GM19324 (cell line): ENCODE results near the gene PRG3.
"Not testable (repeated sequence)": the region's sequence is repeated elsewhere in the genome, so short reads cannot be mapped to it uniquely, and the experiment has no call there.

ENCODE experiments used
- ATAC-seq: cut with Tn5 transposase; IDR thresholded peaks from one replicate; pipeline ENCODE4 v1.9.1; 2021; ENCODE audit warnings: mild to moderate bottlenecking, moderate library complexity; ENCODE audit not compliant: unreplicated experiment, low FRiP score

The PRG3 gene

DNA sequence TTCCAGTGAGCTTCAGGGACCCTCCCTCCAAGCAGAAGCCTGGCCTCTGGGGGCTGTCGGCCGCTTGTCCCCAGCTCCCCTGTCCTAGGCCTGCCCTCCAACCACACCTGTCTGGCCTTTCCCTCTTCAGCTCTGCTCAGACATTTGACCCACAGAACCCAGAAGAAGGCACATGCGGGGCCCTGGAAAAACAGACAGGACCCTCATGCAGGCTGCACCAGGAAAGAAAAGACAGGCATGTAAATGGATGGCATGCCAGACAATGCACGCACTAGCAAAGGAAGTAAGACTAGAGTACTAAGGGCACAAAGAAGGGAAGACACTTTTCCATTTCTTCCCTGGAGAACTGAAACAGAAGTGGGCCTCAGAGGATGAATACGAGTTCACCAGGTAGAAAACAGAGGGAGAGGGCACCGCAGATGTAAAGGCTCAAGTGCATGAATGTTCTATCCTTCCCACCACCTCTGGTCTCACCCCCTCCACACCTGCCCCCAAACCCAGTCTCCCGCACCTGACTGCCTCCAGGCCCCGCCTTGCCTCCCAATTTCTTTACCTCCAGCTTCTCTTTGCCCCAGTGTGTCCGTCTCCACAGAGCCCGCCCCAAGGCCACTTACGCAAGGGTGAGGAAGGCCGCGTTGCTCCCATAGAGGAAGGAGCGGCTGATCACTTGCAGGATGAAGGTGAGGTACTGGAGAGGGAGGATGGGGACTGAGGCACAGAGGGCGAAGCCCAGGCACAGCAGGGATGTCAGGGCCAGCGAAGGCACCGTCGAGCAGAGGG is 28.6 kb upstream of the PRG3 start:
- ATAC-seq: no peak

DNA sequence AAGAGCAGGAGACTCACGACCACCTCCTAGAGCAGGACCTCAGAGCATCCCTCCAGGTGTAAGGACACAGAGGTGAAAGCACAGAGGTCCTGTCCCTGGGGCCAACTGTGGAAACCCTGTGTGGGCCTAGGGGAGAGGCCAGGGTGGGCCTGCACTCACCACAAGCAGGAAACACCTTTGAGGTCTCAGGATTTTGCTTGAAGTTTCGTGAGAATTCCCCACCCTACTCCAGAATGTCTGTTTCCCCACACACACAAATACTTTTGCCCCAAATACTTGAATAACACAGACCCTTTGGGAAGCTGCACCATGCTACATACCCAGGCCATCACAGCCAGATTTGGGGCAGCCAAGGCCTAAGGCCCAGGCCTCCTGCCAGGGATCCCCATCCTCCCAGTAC is 27.8 kb upstream of the PRG3 start:
- no peak for ATAC-seq

DNA sequence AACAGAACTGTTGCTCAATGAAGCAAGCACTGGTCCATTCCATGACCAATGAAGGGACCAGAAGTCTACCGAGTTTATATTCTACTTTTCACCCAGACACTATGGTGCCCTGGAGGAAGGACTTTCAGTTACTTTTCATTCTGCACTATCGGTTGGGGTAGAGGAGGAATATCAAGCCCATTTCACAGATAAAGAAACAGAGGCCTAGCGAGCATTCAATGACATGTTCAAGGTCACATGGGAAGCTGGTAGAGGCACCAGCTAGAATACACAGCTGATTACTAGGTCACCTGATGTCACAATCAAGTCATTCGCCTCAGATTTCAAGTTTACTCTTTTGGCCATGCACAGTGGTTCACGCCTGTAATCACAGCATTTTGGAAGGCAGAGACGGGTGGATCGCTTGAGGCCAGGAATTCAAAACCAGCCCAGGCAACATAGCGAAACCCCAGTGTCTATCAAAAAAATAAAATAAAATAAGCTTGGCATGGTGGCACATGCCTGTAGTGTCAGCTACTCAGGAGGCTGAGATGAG is 27.1 kb upstream of the PRG3 start:
- no peak for ATAC-seq

DNA sequence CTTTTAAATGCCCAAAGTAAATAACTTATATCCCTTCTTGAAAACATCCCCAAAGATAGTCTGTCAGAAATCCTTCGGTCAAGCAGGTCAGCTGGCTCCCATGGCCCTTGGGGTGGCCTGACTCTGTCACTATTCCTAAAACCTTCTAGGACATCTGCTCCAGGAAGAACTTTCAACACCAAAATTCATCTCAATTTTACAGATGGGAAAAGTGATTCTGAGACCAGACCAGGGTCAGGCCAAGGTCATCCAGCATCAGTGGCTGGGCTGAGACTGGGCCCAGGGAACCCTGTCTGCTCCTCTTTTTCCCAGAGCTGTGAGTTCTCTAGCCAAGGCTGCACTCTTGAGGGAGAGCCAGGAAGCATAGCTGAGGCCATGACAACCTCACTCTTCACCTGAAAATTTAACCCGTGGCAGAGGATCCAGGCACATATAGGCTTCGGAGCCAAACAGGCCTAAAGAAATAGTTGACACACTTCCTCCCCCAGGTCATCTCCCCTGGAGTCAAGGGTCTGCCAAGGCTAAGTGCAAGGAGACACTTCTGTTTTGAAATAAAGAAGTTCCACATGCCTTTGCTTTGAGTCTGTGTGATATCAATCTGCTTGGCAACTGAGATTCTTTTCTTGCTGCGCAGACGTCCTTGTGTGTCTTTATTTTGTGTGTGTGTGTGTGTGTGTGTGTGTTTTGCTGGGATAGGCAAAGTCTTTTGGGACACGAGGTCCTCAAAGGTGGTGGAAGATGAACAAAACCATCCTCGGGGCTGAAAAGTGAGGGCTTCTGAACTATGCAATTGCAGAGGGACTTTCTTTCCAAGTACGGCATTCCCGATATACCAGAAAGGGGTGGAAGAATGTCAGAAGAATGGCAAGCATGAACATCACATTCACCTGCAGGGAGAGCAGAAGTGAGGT is 26.3 kb upstream of the PRG3 start:
- no peak for ATAC-seq

DNA sequence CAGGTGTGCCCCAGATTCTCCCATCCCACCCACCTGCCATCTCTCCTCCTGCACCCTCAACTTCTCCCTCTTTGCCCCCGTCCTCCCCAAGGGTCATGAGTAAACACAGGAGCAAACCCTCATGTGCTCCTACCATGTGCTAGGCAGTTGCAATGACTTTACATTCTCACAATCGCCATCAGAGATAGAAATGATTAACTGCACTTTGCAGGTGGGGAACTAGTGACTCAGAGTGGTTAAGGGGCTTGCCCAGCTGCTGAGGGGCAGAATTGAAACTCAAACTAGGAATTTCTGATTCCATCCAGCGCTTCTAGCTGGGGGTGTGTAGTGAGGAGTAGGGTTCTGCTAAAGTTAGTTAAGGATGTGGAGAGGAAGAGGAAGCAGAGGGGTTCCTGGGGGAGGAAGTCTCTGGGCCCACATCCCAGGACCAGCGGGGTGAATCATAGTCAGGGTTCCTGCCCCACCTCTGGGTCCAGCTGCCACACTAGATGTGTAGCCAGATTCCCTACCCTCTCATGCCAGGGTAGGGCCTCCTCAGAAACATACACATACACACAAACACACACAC is 25.5 kb upstream of the PRG3 start:
- peak; percentile 59 for ATAC-seq

DNA sequence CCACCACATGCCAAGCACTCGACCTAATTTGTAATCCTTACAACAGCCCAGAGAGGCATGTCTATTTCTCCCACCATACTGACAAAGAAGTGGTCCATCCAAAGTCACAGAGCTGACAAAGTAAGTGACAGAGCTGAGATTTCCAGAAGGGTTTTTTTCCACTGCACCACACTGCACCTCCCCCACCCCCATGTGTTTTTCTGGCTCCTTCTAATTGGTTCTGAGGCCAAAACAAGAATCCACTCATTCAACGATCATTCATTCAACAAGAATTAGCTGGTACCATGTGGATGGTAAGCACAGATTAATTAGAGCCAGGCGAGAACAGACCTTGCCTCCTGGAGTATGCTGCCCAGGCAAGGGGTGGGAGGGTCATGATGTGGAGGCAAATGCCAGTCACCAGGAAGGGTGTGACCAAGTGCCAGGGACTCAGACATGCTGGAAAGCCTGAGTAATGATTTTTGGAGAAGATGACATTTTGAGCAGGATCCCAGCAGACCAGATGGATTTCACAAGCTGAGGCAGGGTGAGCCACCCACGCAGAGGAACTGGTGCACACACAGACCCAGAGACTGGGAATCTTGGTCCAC is 24.4 kb upstream of the PRG3 start:
- no peak for ATAC-seq

DNA sequence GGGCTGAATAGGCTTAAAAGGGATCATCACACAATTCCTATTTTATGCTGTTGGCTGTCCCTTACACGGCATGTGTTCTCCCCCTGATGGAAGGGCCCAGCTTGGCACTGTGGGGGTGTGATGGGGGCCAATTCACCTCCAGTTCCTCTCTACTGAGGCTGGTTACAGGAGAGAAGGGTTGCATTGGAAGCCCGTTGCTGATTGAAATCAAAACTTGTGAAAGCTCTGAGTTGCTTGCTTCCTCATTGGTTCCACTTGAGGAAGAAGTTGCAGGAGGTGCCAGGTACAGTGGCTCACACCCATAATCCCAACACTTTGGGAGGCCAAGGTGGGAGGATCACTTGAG is 22.8 kb upstream of the PRG3 start:
- no peak for ATAC-seq

DNA sequence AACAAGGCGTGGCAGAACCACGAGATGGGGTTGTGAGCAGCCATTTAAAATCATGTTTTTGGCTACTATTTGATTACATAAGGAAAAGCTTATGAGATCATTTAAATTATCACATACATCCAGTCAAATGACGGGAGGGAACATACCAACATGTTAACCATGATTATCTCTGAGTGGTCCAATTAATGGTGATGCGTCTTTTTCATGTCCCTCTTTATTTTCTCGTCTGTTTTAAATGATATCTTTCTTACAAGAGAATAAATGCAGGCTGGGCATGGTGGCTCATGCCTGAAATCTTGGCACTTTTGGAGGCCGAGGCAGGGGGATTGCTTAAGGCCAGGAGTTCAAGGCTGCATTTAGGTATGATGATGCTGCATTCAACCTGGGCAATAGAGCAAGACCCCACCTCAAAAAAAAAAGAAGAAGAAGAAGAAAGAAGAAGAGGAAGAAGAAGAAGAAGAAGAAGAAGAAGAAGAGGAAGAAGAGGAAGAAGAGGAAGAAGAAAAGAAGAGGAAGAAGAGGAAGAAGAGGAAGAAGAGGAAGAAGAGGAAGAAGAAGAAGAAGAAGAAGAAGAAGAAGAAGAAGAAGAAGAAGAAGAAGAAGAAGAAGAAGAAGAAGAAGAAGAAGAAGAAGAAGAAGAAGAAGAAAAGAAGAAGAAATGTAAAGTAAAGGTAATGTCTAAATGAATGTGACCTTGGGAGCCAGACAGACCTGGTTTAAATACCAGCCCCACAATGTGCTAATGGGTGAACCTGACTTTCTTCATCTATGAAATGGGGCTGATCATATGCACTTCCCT is 22.3 kb upstream of the PRG3 start:
- ATAC-seq: not testable (repeated sequence)

DNA sequence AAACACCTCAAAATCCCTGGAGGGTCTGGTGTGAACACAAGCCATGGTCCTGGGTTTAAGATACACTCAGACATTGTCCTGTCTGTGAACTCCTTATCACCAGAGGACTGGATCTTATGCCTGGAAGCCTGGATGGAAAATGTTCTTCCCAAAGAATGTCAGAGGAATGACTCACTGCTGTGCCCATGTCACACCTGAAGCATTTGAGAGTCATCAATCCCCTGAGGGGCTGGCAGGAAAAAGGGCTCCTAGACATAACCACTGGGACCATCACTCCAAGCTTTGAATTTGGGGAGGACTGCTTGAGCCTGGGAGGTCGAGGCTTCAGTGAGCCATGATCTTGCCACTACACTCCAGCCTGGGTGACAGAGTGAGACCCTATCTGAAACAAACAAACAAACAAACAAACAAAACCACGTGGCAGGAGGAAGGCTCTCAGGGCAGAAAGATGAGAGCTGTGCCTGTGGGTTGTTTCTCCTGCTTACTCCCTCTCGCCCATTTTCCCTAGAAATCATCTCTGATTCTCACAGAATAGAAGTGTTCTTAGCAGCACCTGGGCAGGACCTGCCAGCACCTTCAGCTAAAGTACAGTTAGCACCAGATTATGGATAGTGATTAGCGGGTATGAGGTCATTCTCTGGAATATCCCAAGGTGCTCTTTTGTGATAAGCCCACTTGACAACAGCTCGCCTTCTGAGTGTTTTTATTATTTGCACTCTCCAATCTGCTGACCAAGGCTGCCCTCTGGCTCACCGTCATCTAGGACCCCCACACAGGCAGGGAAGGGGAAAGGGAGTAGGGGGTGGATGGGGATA is 21.4 kb upstream of the PRG3 start:
- no peak for ATAC-seq

DNA sequence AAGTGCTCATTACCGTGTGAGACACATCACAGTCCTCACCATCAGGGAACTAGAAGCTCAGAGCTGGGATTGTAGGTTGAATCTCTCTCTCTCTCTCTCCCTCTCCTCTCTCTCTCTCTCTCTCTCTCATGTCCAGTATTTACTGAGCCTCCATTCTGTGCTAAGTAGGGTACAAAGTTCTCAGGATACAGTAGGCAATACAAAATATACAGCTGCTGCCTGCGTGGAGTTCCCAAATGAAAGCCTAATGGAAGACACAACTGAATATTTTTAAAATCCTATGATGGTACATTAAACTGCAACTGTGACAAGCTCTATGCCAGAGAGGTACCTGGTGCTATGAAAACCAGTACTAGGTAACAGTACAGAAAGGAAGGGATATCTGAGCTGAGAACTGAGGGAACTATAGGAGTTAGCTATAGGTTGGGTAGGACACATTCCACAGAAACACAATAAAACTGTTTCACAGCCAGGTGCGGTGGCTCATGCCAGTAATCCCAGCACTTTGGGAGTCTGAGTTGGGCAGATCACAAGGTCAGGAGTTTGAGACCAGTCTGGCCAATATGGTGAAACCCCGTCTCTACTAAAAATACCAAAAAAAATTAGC is 19.1 kb upstream of the PRG3 start:
- ATAC-seq: no peak

DNA sequence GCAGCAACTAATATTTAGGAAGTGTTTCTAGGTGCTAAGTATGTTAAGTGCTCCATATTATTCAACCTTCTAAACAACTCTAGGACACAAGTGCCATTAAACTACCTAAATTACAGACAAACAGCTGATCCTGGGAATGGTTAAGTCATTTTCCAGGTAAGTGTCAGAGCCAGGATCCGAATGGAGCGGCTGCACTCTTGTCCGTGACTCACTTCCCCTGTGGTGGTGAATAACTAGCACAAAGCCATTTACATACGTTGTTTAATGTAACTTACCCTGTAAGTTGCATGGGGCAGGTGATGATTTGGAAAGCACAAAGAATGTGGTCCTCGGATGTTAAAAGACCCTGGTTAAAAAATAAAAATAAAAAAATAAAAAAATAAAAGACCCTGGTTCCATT is 18.3 kb upstream of the PRG3 start:
- no peak for ATAC-seq

DNA sequence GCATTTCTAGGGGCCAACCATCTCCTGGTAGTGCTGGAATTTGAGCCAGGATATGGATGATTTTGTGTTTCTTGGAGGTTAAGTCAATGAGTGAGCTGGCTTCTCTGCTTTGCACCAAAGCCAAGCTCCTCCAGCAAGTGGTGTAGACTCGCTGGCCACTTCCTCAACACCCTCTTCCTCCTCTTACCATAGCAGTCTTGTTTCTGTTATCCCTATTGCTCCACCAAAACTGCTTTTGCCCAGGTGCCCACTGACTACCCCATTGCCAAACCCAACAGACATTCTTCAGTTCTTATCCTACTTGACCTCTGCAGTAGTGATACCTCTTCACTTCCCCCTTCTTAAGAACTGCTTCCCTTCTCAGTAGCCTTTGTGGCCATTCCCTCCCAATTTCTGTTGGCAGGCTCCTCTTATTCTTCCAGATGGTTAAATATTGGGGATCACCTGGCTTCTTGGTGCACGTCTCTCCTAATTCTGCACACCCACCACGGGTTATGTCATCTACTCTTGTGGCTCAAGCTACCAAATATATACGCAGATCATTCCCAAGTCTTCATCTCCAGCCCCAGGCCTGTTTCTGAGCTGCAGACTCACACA is 16.5 kb upstream of the PRG3 start:
- ATAC-seq: no peak

DNA sequence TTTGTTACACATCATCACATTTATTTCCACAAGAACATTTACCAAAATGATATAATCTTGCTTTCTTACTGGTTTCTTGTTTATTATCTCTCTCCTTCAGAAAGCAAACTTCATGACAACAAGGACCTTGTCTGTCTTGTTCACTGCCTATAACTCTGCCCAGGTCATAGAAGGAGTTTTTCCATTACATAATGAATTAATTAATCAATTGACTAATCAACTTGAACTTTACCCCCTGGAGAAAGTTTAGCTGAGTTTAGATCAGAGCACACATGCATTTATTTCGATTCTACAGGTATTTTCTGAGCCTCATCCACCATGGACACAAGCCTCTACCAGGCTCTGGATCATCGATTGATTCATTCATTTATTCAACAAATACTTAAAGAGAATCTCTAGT is 15.8 kb upstream of the PRG3 start:
- no peak for ATAC-seq

DNA sequence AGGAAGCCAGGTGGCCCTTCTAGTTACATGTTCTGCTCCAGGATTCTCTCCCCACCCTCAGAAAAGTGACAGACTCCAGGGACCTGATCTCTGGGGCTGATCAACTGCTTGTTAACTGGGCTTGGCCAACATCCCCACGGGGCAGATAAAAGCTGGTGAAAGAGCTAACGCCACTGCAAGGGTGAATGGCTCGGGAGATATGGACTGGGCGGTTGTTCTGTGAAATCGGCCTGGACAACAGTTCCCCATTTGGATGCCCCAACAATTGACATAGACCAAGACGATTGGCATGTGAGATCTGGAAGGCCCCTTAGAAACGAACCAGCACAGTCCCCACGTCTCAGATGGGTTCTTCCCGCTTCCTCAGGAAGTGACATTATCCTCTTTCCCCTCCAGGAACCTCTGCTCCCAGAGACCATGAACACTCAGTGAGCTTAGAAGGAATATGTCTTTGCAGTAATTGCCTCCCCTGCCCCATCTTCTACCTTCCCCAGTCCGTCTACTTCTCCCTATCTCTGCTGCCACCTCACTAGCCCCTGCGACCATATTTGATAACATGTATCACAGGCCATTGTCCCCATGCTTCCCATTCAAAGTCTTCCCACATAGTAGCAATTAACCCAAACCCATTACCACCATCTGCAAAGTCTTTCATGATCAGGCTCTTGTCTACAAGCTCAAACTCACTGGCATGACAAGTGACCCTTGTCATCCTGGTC is 15.1 kb upstream of the PRG3 start:
- no peak for ATAC-seq

DNA sequence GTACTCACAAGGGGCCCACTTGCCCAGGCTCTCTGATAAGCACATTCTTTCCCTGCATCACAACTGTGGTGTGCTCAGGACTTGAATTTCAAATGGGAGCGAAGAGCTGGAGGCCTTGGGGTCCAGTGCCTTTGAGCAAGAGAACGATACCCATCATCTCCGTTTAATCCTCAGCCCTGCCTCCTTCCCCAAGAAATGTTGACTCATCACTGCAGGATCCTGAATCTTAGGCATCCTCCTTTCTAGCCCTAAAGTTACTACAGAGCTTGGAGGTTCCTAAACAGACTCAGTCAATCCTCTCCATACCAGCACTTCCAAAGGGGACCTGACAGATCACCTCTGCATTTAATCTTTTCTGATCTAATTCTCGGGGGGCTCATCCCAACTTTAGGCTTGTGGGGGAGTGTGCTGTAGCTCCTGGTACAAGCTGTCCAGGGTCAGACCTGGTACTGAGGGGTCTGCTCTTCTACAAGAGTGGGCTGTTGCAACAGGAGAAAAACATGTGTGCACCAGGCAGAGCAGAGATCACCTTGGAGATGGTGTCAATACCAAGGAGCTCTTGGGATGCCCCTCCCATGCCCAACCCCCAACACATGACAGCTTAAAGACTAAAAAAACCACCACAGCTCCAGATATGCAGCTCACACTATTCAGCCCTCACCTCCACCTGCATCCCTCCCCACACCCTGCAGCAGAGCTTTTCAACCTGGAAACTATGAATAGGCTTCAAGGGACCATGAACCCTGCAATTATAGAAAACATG is 13.4 kb upstream of the PRG3 start:
- no peak for ATAC-seq

DNA sequence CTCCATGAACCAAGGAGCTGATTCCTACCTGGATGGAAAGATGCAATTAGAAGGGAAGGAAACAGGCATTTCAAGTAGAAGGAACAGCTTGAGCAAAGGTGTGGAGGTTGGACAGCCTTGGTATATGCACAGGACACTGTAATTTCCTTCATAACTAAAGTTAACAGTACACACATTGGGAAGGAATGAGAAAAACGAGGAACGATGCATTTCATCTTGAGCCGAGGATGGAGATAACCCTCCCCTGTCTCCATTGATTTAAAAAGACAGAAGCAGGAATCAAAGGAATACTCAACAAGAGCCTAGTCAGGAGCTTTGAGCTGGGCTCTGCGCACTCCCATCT is 11.8 kb upstream of the PRG3 start:
- no peak for ATAC-seq

DNA sequence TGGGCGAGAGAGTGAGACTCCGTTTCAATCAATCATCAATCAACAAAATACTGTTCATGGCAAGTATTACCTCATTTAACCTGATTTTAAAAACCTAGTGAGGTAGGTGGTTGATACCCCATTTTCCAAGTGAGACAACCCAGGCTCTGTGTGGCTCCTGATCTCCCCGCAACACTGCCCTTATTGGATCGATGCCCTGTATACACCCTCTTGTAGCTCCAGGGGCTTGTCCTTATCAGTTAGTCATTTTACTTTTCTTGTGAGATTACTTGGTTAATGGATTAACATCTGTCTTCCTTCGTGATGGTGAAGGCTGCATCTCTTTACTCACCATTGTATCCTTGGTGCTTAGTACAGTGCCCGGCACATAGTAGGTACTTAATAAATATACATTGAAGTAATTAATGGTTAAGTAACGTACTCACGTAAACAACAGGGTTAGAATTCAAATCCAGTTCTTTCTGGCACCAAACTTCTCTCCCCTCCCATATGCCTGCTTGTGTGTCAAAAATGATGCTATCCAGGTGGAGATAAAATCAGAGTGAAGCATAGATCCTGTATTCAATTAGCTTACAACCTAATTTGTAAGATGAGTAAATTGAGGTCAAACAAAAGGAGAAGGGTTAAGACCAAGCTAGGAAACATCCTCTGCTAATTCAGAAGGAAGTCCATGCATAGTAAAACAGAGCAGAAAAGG is 11.3 kb upstream of the PRG3 start:
- no peak for ATAC-seq
